KMS-11 (cell line): ENCODE data around the gene HNRNPH3.

Source experiments
- H2AFZ ChIP-seq: fragments of 200-600 bp; sonication (generic); 2 replicates; pipeline ENCODE4 v1.6.1; 2016; ENCODE audit warnings: antibody characterized with exemption, mixed run types, low read depth
- H3K27ac ChIP-seq: fragments of 200-600 bp; sonication (generic); 2 replicates; pipeline ENCODE4 v1.6.1; 2016; ENCODE audit warnings: mild to moderate bottlenecking, mixed run types
- H3K27me3 ChIP-seq: fragments of 200-600 bp; sonication (generic); 2 replicates; pipeline ENCODE4 v1.6.1; 2017; ENCODE audit warnings: mild to moderate bottlenecking, low read depth, mixed run types, moderate library complexity; ENCODE audit not compliant: insufficient read depth
- H3K36me3 ChIP-seq: fragments of 200-600 bp; sonication (generic); 2 replicates; pipeline ENCODE4 v1.6.1; 2017; ENCODE audit warnings: mild to moderate bottlenecking, mixed run types; ENCODE audit not compliant: insufficient read depth
- H3K4me1 ChIP-seq: fragments of 200-600 bp; sonication (generic); 2 replicates; pipeline ENCODE4 v1.6.1; 2016; ENCODE audit warnings: mild to moderate bottlenecking, low read depth, mixed run types; ENCODE audit not compliant: poor library complexity, severe bottlenecking
- H3K4me2 ChIP-seq: fragments of 200-600 bp; sonication (generic); 2 replicates; pipeline ENCODE4 v1.7.0; 2016; ENCODE audit warnings: mild to moderate bottlenecking, mixed run types
- H3K4me3 ChIP-seq: fragments of 200-600 bp; sonication (generic); IDR thresholded peaks from 2 replicates; pipeline ENCODE4 v1.6.1; 2017; ENCODE audit warnings: low read depth, low read length, mixed read lengths; ENCODE audit not compliant: insufficient read depth
- H3K79me2 ChIP-seq: fragments of 200-600 bp; sonication (generic); 2 replicates; pipeline ENCODE4 v1.6.1; 2016; ENCODE audit warnings: low read depth, mixed run types; ENCODE audit not compliant: insufficient read depth
- H3K9ac ChIP-seq: fragments of 200-600 bp; sonication (generic); 2 replicates; pipeline ENCODE4 v1.6.1; 2016; ENCODE audit warnings: mild to moderate bottlenecking, mixed run types
- H4K20me1 ChIP-seq: fragments of 200-600 bp; sonication (generic); 2 replicates; pipeline ENCODE4 v1.6.1; 2016; ENCODE audit warnings: mild to moderate bottlenecking, mixed run types; ENCODE audit not compliant: insufficient read depth
- TF ChIP-seq, protein P1 (sequence below): fragments of 200-600 bp; sonication (generic); conservative IDR thresholded peaks from 2 replicates; pipeline ENCODE4 v1.6.1; 2017; ENCODE audit warnings: low read depth, mild to moderate bottlenecking, antibody characterized with exemption, low read length, moderate library complexity, mixed read lengths

Gene HNRNPH3

DNA sequence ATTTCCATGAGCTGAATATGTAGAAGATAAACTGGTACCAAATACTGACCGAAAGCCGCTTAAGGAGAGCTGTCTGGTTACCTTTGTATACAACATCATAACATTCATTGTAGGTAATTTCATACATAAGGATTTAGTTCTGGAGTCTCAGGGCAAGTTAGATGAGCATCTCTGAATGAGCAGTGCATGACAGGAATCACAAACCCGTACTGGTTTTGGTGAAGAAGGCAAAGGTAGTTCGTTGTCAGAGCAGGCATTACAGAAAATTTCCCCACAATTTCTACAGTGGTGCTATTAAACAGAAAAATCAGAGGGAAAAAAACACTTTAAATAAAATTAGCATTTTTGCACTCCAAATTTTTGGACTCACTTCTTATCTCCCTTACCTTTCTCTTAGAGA lies 13.8 kb downstream of the HNRNPH3 start:
- Histone ChIP-seq H3K36me3 (peaks cover 29% of the 10 kb centered on the region), H3K27ac (no peak overlapping the region), H4K20me1 (no peaks in the 10 kb centered on the region; the same call in 1 of the 2 replicates), H2AFZ (no peak overlapping the region), H3K4me1 (peaks cover 10% of the 10 kb centered on the region), H3K79me2 (peaks cover 15% of the 10 kb centered on the region; the same call in 1 of the 2 replicates), H3K9ac (no peak overlapping the region), H3K4me3 (no peak overlapping the region), H3K27me3 (no peaks in the 10 kb centered on the region), H3K4me2 (no peak overlapping the region)
- TF ChIP-seq, protein P1, sequence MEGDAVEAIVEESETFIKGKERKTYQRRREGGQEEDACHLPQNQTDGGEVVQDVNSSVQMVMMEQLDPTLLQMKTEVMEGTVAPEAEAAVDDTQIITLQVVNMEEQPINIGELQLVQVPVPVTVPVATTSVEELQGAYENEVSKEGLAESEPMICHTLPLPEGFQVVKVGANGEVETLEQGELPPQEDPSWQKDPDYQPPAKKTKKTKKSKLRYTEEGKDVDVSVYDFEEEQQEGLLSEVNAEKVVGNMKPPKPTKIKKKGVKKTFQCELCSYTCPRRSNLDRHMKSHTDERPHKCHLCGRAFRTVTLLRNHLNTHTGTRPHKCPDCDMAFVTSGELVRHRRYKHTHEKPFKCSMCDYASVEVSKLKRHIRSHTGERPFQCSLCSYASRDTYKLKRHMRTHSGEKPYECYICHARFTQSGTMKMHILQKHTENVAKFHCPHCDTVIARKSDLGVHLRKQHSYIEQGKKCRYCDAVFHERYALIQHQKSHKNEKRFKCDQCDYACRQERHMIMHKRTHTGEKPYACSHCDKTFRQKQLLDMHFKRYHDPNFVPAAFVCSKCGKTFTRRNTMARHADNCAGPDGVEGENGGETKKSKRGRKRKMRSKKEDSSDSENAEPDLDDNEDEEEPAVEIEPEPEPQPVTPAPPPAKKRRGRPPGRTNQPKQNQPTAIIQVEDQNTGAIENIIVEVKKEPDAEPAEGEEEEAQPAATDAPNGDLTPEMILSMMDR = no peak

DNA sequence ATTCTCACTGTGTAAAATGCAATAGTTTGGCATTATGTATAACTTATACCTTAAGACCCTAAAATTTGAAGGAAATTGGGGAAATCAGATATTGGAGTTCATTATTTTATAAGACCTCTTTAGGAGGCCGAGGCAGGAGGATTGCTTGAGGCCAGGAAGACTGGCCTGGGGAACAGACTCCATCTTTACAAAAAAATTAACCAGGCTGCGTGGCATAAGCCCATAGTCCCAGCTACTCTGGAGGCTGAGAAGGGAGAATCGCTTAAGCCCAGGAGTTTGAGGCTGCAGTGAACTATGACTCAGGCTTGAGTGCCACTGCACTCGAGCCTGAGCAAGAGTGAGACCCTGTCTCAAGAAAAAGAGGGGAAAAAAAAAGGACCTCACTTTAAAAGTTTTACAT lies 14.9 kb downstream of the HNRNPH3 start:
- peaks cover 17% of the 10 kb centered on the region for H3K36me3 ChIP-seq

DNA sequence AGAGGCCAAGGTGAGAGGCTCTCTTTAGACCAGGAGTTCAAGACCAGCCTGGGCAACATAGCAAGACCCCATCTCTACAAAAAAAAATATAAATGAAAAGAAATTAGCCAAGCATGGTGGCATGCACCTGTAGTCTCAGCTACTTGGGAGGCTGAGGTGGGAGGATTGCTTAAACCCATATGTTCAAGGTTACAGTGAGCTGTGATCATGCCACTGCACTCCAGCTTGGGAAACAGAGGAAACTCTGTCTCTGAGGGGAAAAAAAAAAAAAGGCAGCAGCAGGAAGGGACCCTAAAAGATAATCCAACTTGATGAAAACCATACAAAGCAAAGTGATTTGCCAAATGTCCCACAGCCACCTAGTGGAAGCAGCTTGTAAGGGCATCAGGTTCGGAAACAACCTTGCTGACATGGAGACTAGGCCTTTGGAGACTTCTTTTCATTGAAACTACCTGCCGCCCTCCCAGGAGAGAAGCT lies 16.4 kb downstream of the HNRNPH3 start:
- Histone ChIP-seq H3K4me3 (no peak overlapping the region), H3K4me2 (no peak overlapping the region), H3K27me3 (no peaks in the 10 kb centered on the region), H3K79me2 (0 out of 2 replicates have a peak, but pooled peaks cover under 1% of the 10 kb centered on the region), H3K4me1 (peaks cover 4% of the 10 kb centered on the region), H2AFZ (no peak overlapping the region), H3K9ac (no peak overlapping the region), H3K27ac (no peak overlapping the region), H3K36me3 (peaks cover 8% of the 10 kb centered on the region), H4K20me1 (no peaks in the 10 kb centered on the region; the same call in 1 of the 2 replicates)
- TF ChIP-seq, protein P1 = peak; percentile 73

More for the DNA sequence above, 14.9 kb downstream of the HNRNPH3 start:
- no peaks in the 10 kb centered on the region for H3K27me3 ChIP-seq
- no peak overlapping the region for H3K9ac ChIP-seq
- no peak overlapping the region for H2AFZ ChIP-seq
- H3K4me1 ChIP-seq = peaks cover 10% of the 10 kb centered on the region
- H3K4me2 ChIP-seq = no peak overlapping the region
- H3K27ac ChIP-seq = no peak overlapping the region
- H3K79me2 ChIP-seq = peaks cover 5% of the 10 kb centered on the region; the same call in 1 of the 2 replicates
- TF ChIP-seq, protein P1 = no peak
- H4K20me1 ChIP-seq = no peaks in the 10 kb centered on the region; the same call in 1 of the 2 replicates
- no peak overlapping the region for H3K4me3 ChIP-seq

DNA sequence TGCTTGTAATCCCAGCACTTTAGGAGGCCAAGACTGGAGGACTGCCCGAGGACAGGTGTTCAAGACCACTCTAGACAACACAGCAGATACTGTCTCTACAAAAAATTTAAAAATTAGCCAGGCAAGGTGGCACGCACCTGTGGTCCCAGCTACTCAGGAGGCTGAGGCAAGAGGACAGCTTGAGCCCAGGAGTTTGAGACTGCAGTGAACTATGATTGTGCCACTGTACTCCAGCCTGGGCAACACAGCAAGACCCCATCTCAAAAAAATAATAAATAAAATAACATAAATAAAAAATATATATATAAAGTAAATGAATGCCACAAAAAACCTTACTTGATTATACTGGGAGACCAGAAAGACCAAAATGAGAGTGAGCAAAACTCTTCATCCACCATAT lies 21.7 kb downstream of the HNRNPH3 start:
- H3K27me3 ChIP-seq = no peaks in the 10 kb centered on the region
- H3K4me3 ChIP-seq = no peak overlapping the region
- no peaks in the 10 kb centered on the region for H3K36me3 ChIP-seq
- no peak overlapping the region for H3K9ac ChIP-seq
- TF ChIP-seq, protein P1 = no peak
- H3K4me1 ChIP-seq = peaks cover 4% of the 10 kb centered on the region
- no peaks in the 10 kb centered on the region for H4K20me1 ChIP-seq
- no peak overlapping the region for H2AFZ ChIP-seq
- H3K79me2 ChIP-seq = no peaks in the 10 kb centered on the region
- H3K4me2 ChIP-seq = no peak overlapping the region
- no peak overlapping the region for H3K27ac ChIP-seq
